Activated T-cell treated with anti-CD3 and anti-CD28 coated beads for 24 hours (primary cell): ENCODE data around the gene NOM1.

Source experiments
- DNase-seq: peaks from one replicate; pipeline ENCODE4 v3.0.0-alpha.2; 2020; ENCODE audit warnings: low read depth

The NOM1 gene

GRCh38 chr7:156984174-156984891 is 34.8 kb downstream of the NOM1 start:
- no peak for DNase-seq

GRCh38 chr7:156985101-156985992 is 35.8 kb downstream of the NOM1 start:
- DNase-seq: no peak

- DNase-seq: no peak
Observed at GRCh38 chr7:156986378-156986777, 36.9 kb downstream of the NOM1 start.

GRCh38 chr7:156988343-156989185 is 39.1 kb downstream of the NOM1 start:
- DNase-seq: no peak

GRCh38 chr7:156989766-156990535 is 40.4 kb downstream of the NOM1 start:
- DNase-seq: no peak

GRCh38 chr7:156993021-156993924 is 43.8 kb downstream of the NOM1 start:
- DNase-seq: no peak

- DNase-seq: no peak
Observed at GRCh38 chr7:156993925-156994235, 44.4 kb downstream of the NOM1 start.

GRCh38 chr7:156994417-156994816 is 44.9 kb downstream of the NOM1 start:
- no peak for DNase-seq

- DNase-seq: no peak
Observed at GRCh38 chr7:156998988-156999957, 49.8 kb downstream of the NOM1 start.

- DNase-seq: no peak
Observed at GRCh38 chr7:156999958-157000726, 50.6 kb downstream of the NOM1 start.

GRCh38 chr7:157000741-157001653 is 51.5 kb downstream of the NOM1 start:
- no peak for DNase-seq

GRCh38 chr7:157001920-157002818 is 52.7 kb downstream of the NOM1 start:
- no peak for DNase-seq

- no peak for DNase-seq
Observed at GRCh38 chr7:157002819-157003421, 53.4 kb downstream of the NOM1 start.

- DNase-seq: no peak
Observed at GRCh38 chr7:157003445-157003755, 53.9 kb downstream of the NOM1 start.

GRCh38 chr7:157003756-157004520 is 54.4 kb downstream of the NOM1 start:
- DNase-seq: no peak
